IPS DF 19.7 (cell line): ENCODE measurements around the gene FAM222B.

Experiments used
- DNase-seq: peaks from one replicate; pipeline ENCODE4 v3.0.0-alpha.2; 2013; ENCODE audit warnings: low read depth, low spot score

The FAM222B gene

GRCh38 chr17:28714281-28714680 is 128.3 kb downstream of the FAM222B start:
- DNase-seq = no peak

- no peak for DNase-seq
Measured at GRCh38 chr17:28712705-28713415, 129.7 kb downstream of the FAM222B start.

GRCh38 chr17:28712032-28712704 is 130.4 kb downstream of the FAM222B start:
- no peak for DNase-seq

- DNase-seq = no peak
Measured at GRCh38 chr17:28711723-28712031, 130.9 kb downstream of the FAM222B start, which contains the start of gene PROCA1. Gene PROCA1 (minus strand): TSS chr17:28711888. CDS start chr17:28711660, 228 bp downstream.

GRCh38 chr17:28710861-28711722 is 131.5 kb downstream of the FAM222B start:
- peak; percentile 76 for DNase-seq

GRCh38 chr17:28707339-28707720 is 135.3 kb downstream of the FAM222B start:
- no peak for DNase-seq

DNA sequence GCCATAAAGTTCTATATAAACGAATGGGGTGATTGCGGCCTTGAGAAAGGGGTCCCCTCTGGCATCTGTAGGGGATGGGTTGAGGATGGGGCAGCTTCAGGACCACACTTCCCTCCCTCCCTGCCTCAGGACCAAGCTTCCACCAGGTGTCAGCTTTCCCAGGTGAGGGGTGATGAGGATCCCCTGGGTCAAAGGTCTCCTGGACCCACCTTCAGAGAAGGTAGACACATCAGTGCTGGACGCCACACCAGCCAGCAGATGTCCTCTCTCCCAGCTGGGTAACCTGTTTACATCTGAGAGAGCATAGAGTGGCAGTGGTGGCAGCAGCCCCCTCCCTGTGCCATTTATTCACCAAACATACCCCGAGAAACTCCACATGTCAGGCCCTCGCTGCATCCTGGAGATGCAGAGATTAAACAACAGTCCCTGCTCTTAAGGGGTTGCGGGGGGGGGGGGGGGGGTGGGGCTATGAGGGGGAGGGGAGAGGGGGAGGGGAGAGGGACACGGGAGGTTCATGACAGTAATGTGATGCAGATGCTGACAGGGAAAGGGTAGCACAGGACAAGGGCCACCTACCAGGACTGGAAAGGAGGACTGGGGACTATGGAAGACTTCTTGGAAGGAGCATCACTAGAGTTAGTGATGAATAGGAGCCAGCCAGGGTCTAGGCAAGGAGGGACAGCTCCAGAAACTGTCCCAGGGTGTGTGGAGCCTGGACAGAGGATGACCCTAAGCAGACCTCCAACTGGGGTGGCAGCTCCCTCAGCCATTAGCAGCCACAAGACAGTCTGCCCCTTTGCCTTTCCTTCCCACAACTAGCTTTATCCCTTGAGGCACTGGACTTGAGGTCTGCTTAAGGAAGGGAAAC is 135.9 kb downstream of the FAM222B start:
- no peak for DNase-seq
